RPMI8226 (cell line): ENCODE data around the gene TBRG4.

ENCODE experiments used
- DNase-seq: peaks from one replicate; pipeline ENCODE4 v3.0.0-alpha.2; 2015

TBRG4 gene

DNA sequence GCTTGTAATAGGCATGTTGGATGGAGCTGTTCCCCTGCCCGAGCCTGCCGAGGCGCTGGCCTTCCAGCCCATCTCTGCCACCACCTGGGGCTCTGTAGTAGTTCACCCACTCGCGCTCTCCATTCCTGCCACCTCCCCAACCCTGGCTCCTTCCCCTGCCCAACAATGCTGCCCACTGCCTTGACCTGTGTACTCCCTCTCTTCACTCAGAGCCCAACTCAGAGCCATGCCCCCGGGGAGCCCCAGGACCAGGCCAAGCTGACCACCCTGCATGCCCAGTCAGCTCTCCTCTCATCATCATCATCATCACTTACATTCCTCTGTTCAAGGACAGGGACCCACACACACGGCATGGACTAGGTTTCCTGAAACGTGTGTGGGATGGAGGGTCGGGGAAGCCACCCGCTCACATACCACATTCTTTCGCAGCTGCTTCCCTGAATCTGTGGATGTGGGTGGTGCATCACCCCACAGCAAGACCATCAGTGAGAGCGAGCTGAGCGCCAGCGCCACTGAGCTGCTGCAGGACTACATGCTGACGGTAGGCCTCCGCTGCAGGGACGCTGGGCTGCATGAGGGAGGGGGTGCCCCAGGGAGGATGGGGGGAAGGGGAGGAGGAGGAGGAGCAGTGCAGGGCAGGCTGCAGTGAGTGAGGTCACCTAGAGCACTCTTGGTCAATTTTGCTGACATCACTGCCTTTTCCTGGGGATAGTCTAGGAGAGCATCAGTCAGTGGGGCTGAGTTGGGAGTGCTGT, 38.3 kb downstream of the TBRG4 start:
- DNase-seq, result no peak

DNA sequence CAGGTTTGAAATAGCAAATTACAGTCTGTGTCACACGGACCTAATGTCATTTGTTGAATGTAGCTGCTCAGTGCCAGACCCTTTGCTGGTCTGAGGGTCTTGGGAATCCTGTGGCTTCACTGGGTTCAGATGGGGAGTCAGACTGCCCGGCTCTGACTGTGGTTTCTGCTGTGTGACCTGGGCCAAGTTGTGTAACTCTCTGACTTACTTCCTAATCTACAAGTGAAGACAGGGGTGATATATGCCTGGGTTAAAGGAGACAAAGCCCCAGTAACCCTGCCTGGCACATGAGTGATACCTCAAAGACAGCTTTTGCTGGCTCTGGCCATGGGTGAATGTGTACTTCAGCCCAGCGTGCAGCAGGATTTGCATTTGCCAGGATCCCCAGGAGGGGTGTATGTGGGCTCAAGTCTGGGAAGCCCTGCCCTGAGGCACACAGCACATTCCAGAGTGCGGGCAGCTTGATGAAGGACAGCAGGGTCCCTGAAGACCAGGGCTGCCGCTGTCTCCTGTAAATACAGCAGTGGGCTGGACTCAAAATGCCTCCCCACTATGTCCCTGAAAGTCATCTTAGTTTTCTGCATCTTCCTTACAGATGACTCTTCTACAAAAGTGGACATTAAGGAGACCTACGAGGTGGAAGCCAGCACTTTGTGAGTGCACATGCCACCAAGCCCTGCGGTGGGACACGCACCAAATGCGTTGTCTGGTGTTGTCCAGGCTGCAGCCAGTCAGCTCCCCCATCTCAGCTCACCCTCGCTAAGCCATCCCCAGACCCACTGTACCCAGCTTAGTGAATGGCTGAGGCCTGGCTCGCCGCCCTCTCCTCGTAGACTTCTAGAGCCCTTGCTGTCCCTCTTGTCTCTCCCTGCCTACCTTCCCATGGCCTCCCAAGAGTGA, 39.1 kb downstream of the TBRG4 start:
- no peak for DNase-seq

DNA sequence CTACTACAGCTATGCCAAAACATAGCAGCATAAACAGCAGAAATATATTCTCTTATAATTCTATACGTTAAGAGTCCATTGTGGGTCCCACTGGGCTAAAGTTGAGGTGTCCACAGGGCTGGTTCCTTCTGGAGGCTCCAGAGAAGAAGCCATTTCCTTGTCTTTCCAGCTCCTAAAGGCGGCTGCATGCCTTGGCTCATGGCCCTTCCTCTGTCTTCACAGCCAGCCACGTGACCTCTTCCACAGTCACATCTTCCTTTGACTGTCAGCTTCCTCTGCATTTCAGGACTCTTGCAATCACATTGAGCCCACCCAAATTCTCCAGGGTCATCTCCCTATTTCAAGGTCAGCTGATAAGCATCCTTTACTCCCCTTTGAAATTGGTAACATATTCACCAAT, 40.0 kb downstream of the TBRG4 start:
- DNase-seq, result no peak

DNA sequence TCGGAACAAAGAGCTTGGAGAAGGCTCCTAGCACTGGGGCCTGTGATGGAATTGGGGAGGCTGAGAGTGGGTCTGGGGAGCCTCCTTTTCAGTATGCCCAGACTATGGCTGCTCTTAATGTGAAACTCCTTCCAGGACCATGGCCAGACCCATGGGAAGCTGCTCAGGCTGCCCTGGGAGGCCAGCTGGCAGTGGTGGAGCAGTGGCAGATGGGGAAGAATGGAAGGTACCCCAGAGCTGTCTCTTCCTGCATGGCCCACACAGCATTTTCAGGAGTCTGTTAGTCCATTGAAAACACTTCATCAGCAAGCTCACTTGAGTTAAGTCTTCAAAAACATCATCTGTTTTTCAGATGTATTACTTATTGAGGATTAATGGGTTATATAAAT, 41.2 kb downstream of the TBRG4 start:
- no peak for DNase-seq

DNA sequence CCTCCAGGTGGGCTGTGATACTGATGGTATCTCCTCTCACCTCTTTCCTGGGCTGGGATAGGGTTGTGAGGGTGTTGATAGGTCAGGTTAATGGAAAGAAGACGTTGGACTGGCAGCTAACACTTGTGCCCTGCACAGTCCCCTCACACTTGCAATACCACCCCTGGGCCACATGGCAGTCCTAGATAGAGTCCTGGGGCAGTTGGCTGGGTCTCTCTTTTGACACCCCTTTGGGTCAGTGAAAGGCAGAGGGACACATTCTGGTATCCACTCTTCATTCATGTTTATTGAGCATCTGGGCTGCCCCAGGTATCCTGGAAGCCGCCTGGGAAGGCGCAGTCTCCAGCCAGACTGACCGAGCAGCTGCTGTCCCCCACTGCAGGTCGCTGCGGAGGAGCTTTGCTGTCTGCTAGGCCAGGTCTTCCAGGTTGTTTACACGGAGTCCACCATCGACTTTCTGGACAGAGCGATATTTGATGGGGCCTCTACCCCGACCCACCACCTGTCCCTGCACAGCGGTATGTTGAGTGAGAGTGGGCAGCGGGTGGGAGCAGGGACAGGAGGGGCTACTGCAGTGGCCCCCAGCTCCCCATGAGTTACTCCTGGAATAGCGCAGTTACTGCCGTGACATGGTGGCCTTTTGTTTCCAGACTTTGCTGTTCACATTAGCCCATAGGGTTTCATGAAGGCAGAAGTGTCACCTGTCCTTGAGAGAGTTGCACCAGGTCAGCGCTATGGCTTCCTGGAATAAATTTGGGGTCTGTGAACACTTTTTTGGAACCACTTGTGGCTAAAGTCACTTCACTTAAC, 41.8 kb downstream of the TBRG4 start:
- DNase-seq, result no peak

DNA sequence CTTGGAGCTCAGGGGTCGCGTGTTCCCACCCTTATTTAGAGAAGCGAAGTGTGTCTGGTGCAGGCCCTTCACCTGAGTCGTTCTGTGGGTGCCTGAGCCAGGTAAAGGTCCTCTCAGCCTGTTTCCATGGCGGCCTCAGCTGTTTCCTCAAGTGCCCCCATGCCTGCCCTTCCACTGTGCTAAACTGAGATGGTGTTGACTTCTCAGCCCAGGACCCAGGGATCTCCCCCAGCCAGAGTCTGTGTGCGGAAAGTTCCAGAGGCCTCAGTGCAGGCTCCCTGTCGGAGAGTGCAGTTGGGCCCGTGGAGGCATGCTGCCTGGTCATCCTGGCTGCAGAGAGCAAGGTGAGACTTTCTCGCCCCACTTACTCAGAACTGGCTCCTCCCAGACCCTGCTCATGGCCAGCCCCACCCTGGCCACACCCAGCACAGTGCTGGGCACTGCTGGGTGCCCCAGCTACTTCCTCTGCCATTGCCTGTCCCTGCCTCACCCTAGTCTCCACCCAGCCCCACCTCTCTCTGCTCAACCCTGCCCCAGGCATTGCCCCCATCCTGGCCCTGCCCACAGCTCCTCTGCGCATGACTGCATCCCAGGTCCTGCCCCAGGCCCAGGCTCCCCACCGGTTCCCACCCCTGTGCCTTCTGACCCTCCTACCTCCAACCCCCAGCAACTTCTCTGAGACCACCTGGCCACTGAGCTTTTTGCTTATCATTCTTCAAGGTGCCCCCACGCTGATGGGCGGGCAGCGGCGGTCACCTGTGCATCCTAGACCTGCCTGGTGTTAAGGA, 43.1 kb downstream of the TBRG4 start:
- no peak for DNase-seq

DNA sequence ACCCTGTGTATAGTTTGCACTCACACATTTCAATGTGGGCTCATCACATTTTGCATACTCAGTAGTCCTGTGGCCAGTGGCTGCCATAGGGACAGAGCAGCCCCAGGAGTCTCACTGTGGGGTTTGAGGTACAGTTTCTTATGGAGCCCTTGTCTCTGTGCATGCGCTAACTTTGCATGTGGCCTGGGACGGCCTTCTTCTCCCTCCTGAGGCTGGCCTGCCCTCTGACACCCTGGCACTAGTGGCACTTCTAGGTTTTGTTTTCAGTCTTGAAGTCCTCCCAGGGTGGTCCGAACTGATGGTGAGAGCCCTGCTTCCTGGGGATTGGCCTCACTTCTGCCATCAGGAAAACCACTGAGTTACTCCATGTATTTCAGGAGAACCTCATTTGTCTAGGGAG, 43.9 kb downstream of the TBRG4 start:
- DNase-seq, result no peak

DNA sequence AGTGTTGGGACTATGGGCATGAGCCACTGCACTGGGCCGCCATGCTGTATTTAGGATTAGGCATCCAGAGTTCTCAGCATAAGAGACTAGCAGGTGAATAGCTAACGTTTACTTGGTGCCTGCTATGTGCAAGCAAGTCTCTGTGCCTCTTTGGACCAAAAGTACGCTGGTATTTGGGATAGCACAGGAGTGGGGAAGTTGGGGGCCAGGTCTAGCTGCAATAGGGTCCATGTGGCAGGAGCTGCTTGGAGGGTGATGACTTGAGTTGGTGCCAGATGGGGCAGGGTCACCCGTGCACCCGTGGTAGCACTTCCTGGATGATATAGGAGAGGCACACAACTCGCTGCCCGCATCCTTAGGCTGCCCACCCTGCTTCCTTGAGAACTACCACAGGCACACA, 45.1 kb downstream of the TBRG4 start:
- DNase-seq, result no peak

DNA sequence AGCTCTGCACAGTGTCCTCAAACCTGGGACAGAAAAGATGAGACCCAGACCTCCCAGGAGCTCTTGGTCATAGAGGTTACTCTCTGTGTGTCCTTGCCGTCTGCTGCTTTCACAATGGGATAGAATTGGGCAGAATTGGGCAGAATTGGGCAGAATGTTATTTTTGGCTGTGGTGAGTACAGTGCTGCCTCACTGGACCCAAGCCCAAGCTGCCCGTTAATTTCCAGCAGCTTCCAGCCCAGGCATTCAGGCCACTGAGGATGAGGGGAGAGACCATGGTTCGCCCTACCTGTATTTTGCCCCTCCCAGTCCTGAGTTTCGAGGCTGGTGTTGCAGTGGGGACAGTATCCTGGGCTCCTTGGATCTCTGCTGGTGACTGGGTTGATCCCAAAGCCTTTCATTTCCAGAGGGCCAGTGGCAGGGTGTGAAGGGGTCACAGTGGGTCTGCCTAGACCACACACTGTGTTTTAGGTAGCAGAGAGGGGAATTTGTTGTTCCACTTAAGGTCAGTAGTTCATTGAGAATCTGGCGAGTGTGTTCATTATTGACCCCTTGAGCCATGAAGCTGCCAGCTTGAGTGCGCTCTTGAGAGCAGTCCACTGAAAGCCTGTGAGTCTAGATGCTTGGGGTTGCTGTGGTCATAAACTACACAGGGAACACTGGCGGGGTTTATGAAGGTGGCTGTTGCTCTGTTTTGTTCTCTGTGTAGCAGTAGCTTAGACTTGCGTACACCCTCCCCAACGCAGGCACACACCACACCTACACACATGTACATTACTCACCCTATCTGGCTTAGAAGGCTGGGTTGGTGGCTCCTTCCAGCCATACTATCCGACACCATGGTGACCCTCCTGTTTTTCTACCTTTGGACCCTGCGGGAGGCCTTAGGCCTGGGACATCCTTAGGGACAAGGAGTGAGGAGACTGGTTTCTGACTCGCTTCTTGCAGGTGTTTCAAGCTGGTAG, 46.2 kb downstream of the TBRG4 start:
- no peak for DNase-seq

DNA sequence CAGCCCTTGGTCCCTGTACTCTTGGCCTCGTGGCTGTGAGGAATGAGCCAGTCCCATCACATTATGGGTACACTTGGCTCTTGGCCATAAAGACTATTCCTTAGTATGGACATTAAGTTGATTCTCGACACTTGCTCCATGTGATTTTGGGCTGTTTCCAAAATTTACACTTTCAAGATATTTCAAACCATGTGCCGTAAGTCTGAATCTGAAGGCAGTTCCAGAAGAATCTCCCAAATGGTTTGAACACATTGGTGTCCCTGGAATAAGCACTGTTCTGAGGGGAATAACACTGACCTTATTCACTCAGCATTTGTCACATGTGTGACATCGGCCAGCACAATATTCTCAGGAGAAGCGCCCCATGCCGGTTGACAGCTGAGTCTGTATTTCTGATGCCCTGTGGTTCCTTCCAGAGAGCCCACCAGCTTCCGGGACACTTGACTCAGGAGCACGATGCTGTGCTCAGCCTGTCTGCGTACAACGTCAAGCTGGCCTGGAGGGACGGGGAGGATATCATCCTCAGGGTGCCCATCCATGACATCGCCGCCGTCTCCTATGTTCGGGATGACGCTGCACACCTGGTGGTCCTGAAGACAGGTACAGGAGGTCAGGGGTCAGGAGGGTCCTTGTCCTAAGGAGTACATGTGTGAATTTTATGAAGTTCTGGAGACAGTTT, 47.3 kb downstream of the TBRG4 start:
- no peak for DNase-seq

DNA sequence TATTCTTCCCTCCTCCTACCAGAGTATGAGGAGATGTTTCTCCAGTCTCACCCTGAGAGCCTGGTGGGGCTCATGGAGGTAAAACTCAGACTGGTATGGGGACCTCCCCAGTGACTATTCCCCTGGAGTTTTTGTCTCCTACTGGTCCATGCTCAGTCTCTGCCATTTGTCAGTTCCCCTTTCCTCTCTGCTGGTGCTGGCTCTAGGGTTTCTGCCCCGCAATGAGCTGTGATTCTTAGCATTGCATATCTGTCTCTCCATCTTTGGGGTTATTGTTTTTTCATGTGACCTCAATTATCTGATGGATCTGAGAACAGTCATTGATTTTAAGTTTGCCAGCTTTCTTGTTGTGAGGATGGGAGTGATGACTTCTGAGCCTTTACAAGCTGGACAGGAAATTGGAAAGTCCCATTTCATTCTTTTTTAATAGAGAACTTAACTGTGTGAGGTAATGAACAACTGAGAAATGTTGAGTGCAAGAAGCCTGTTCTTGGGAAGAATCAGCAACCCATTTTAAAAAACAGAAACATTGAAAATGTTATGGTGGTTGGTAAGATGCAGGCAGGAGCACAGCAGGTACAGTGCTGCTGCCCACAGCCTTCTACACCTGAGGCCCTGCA, 49.6 kb downstream of the TBRG4 start:
- DNase-seq, result no peak

DNA sequence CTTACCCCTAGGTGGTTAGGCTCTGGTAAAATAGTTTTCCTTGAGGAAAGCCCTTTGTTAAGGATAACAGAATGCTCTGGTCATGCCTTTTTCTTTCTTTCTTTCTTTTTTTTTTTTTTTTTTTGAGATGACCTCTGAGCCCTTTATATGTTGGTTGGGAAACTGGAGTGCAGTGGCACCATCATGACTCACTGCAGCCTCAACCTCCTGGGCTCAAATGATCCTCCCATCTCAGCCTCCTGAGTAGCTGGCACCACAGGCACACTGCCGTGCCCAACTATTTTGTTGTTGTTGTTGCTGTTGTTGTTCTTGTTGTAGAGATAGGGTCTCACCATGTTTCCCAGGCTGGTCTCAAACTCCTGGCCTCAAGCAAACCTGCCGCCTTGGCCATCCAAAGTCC, 50.1 kb downstream of the TBRG4 start:
- DNase-seq, result no peak

DNA sequence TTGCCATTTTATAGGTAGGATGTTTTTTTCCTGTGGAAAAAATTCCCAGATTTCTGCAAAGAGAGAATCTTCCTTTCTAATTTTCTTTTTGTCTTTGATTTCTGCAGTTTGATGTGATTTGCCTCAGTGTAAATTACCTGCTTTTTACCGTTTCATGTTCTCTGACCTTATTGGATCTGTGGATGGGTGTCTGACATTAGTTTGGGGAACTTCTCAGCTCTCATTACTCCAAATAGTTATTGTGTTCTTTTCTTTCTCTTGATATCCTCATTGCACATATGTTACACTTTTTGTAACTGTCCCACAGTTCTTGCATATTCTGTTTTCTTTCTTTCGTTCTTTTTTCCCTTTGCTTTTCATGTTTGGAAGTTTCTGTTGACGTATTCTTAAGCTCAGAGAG, 51.2 kb downstream of the TBRG4 start:
- no peak for DNase-seq

DNA sequence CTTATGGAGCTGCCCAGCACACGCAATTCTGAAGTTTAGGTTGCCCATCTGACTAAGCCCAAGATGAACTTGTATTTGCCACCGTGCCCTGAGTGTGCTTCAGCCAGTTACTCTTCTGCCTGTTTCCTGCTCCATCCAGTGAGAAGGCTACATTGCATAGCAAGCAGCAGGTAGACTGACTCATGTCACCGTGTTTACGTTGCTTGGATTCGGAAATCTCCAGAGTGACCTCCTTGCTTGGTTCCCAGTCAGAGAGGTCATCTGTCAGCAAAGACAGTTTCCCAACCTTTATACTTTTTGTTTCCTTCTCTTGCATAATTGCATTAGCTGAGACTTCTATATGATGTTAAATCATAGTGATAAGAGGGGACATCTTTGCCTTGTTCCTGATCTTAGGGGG, 53.6 kb downstream of the TBRG4 start:
- no peak for DNase-seq

DNA sequence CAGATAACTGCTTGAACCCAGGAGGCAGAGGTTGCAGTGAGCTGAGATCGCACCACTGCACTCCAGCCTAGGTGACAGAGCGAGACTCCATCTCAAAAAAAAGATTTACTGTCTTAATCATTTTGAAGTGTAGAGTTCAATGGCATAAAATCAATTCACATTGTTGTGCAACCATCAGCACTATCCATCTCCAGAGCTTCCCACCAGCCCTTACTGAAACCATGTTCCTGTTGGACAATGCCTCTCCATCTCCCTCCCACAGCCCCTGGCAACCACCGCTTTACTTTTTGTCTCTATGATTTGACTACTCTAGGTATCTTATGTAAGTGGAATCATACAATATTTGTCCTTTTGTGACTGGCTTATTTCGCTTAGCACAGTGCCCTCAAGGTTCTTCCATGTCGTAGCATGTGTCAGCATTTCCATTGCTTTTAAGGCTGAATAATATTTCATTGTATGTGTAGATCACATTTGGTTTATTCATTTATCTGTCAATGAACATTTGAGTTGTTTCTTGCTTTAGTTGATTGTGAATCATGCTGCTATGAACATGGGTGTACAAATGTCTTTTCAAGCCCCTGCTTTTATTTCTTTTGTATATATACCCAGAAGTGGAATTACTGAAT, 55.8 kb downstream of the TBRG4 start:
- DNase-seq, result no peak

DNA sequence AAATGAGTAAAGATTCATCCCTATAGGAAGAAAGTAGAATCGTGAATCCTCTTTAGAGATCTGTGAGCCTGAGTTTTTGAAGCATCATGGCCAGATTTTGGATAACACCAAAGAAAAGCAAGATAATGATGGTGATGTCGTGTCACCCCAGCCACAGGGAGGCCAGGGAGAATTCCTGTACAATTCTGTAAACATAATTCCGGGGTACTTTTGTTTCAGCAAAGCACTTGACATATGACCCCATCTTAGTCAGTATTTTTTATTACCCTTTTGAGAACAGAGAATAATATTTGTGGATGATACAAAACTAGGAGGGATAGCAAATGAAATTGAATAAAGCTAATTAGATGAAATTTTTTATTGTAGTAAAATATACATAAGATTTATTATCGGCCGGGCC, 56.5 kb downstream of the TBRG4 start:
- no peak for DNase-seq

DNA sequence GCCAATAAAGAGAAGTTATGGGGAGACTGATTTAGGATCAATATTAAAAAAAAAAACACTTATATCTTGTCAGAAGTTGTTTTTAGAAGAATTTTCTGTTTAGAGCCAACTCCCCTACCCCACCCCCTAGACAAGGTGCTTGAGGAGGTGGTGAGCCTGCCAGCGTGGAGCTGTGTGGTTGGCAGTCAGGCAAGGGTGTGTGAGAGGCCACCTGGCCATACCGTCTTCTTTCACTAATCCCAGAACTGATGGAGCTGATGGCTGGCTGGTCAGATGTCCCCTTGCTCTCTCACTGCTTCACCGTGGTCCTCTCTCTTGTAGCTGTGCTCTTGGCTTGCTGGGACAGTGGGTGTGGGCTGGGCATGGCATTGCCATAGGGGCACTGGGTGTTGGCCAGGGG, 57.1 kb downstream of the TBRG4 start:
- no peak for DNase-seq

DNA sequence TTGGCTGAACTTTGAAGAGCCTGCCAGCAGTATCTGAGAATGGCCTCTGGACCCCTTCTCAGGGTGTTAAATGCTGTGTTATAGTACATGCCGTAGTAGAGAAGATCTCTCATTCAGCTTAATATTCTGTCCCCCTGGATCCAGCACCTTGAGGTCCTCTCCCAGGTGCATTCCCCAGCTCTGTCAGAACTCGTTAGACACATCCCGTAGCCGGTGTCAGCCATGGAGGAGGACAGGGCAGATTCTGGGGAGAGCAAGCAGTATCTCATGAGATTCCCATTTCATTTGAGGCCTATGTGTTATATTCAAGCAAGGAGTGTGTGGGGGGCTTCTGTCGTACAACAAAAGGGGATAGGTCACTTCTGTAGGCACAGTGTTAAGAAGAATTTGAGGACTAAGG, 57.6 kb downstream of the TBRG4 start:
- DNase-seq, result no peak

DNA sequence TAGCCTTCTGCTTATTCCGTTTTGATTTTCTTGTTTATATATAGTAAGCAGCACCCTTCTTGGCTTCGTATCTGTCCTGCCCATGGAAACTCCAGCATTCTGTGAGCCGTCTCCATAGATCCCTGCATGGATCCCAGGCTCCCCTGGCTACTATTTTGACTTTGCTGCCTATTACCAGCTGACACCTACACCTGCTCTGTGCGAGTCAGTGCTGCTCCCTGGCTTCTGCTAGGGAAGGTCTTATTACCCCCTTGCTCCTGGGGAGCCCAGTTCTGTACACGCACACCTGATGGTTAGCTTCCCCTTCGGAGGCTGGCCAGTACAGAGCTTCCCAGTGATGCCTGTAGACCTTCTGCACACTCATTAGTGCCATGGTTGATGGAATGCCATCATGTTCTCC, 58.1 kb downstream of the TBRG4 start:
- DNase-seq, result no peak

DNA sequence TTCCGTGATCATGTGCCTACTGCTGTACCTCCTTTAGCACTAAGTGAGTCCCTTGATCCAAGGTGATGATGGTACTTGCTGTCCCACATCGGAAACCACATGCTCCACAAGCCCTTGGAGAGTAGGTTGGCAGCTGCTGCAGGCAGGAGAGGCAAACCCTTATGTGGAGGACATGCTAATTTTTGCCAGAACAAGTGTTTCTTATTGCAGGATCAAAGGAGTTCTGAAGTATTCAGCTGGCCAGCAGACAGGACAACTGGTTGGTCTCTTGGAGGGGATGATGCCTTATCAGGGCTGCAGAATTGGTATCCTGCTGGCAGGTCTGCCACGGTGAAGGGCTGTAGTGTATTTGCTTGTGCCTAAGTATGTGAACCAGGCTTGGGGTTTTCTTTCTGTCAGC, 59.5 kb downstream of the TBRG4 start:
- no peak for DNase-seq
